ENCODE data around the gene FRMPD2. TPM values are rescaled to one million over a fixed set of nuclear protein-coding genes. Genes with fewer than 3 reads are reported as not detected.

FRMPD2 gene
- polyA plus RNA-seq, 1 of the 3 experiments (the other 2 are of a cell fraction), result 0.02 TPM

- H3K27ac ChIP-seq (ENCODE audit: low read depth in 2 of 2, low read length in 1 of 2), result no peak overlapping the region
- no peaks in the 10 kb centered on the region for H3K36me3 ChIP-seq (replicated peaks in 1 of 2; ENCODE audit: control insufficient read depth in 1 of 2, insufficient read depth in 2 of 2, low read length in 1 of 2)
- POLR2A ChIA-PET, result no interaction called here
- H3K9ac ChIP-seq, result no peak overlapping the region
- CTCF ChIA-PET, result interaction anchor here (1.0 kb wide), 1 partner anchor 9 kb away, joined by 4 read pairs; no protein-coding TSS in a partner anchor
- no peaks in the 10 kb centered on the region; the same call in 1 of the 2 replicates for H3K27me3 ChIP-seq (ENCODE audit: insufficient read depth)
- no peaks in the 10 kb centered on the region for H3K9me2 ChIP-seq
- H3K4me1 ChIP-seq (ENCODE audit: control insufficient read depth in 1 of 2, insufficient read depth in 2 of 2, low read depth in 1 of 2, low read length in 1 of 2), result no peaks in the 10 kb centered on the region; a peak in 1 of 4 replicates
- no peak for TF ChIP-seq ELF1 (IDR thresholded peaks at IDR 0.05)
- TF ChIP-seq PBX3 (IDR thresholded peaks at IDR 0.05), result no peak
- TF ChIP-seq TEAD4 (IDR thresholded peaks at IDR 0.05; ENCODE audit: borderline replicate concordance, insufficient read depth), result no peak
- TF ChIP-seq USF2 (IDR thresholded peaks at IDR 0.05; ENCODE audit: borderline replicate concordance, low read depth, low read length), result no peak
- H3K79me2 ChIP-seq (ENCODE audit: insufficient read depth), result no peaks in the 10 kb centered on the region
- no peak overlapping the region for H3K4me3 ChIP-seq (ENCODE audit: low read depth in 2 of 2, low read length in 1 of 2)
- no peak overlapping the region for H2AFZ ChIP-seq (ENCODE audit: low read depth)
- H3K9me3 ChIP-seq, result no peaks in the 10 kb centered on the region
- no peaks in the 10 kb centered on the region for H4K20me1 ChIP-seq (ENCODE audit: insufficient read depth)
- WGBS (ENCODE audit: low lambda C conversion rate), result 66% methylated on average over 7 of the region's 7 CpGs
- H3K4me2 ChIP-seq, result no peak overlapping the region
- no peaks in the 10 kb centered on the region for H3F3A ChIP-seq (replicated peaks; ENCODE audit: insufficient read depth)
- DNase-seq, result no peak
Measured at GRCh38 chr10:48299066-48299465, 24.6 kb upstream of the FRMPD2 start.

- no peak for DNase-seq
- H3K4me2 ChIP-seq, result no peak overlapping the region
- H3K4me1 ChIP-seq (ENCODE audit: control insufficient read depth in 1 of 2, insufficient read depth in 2 of 2, low read depth in 1 of 2, low read length in 1 of 2), result no peaks in the 10 kb centered on the region; a peak in 1 of 4 replicates
- H3K4me3 ChIP-seq (ENCODE audit: low read depth in 2 of 2, low read length in 1 of 2), result no peak overlapping the region
- no peak overlapping the region for H3K27ac ChIP-seq (ENCODE audit: low read depth in 2 of 2, low read length in 1 of 2)
- WGBS (ENCODE audit: low lambda C conversion rate), result 60% methylated on average over 4 of the region's 4 CpGs
- POLR2A ChIA-PET, result no interaction called here
- CTCF ChIA-PET, result interaction anchor here (1.0 kb wide), 1 partner anchor 18 kb away, joined by 3 read pairs; no protein-coding TSS in a partner anchor
- no peaks in the 10 kb centered on the region for H3F3A ChIP-seq (replicated peaks; ENCODE audit: insufficient read depth)
- H4K20me1 ChIP-seq (ENCODE audit: insufficient read depth), result no peaks in the 10 kb centered on the region
- no peaks in the 10 kb centered on the region for H3K9me2 ChIP-seq
- H3K27me3 ChIP-seq (ENCODE audit: insufficient read depth), result no peaks in the 10 kb centered on the region; the same call in 1 of the 2 replicates
- H3K9ac ChIP-seq, result no peak overlapping the region
- no peaks in the 10 kb centered on the region for H3K36me3 ChIP-seq (replicated peaks in 1 of 2; ENCODE audit: control insufficient read depth in 1 of 2, insufficient read depth in 2 of 2, low read length in 1 of 2)
- no peak overlapping the region for H2AFZ ChIP-seq (ENCODE audit: low read depth)
- no peaks in the 10 kb centered on the region for H3K79me2 ChIP-seq (ENCODE audit: insufficient read depth)
- H3K9me3 ChIP-seq, result no peaks in the 10 kb centered on the region
- TF ChIP-seq RCOR1 (IDR thresholded peaks at IDR 0.05; ENCODE audit: low read length), result no peak
- no peak for TF ChIP-seq NRF1 (IDR thresholded peaks at IDR 0.05; ENCODE audit: low read depth, low read length)
- TF ChIP-seq MEF2A (IDR thresholded peaks at IDR 0.05; ENCODE audit: borderline replicate concordance, low read depth), result no peak
- no peak for TF ChIP-seq FOXM1 (IDR thresholded peaks at IDR 0.05; ENCODE audit: low read depth)
- no peak for TF ChIP-seq FOSL2 (IDR thresholded peaks at IDR 0.05; ENCODE audit: borderline replicate concordance, low read depth)
- no peak for TF ChIP-seq EZH2phosphoT487 (IDR thresholded peaks at IDR 0.05; ENCODE audit: borderline replicate concordance, low read depth)
- no peak for TF ChIP-seq JUND (IDR thresholded peaks at IDR 0.05)
- no peak for TF ChIP-seq GABPA (IDR thresholded peaks at IDR 0.05; ENCODE audit: low read depth)
- no peak for TF ChIP-seq REST (IDR thresholded peaks at IDR 0.05; ENCODE audit: low read depth, low read length)
- no peak for TF ChIP-seq FOXJ3 (CRISPR knock-in tag; IDR thresholded peaks at IDR 0.05)
- TF ChIP-seq ZBTB33 (IDR thresholded peaks at IDR 0.05; ENCODE audit: borderline replicate concordance, low read depth), result no peak
- no peak for TF ChIP-seq GATA2 (CRISPR knock-in tag; IDR thresholded peaks at IDR 0.05)
- no peak for TF ChIP-seq TEAD4 (IDR thresholded peaks at IDR 0.05; ENCODE audit: borderline replicate concordance, insufficient read depth)
- TF ChIP-seq EP300 (IDR thresholded peaks at IDR 0.05; ENCODE audit: borderline replicate concordance in 1 of 2, low read depth in 1 of 2, low read length in 1 of 2), result no peak
- no peak for TF ChIP-seq RFX5 (IDR thresholded peaks at IDR 0.05; ENCODE audit: low read length)
- no peak for TF ChIP-seq IRF3 (IDR thresholded peaks at IDR 0.05; ENCODE audit: low read depth, low read length)
Measured at GRCh38 chr10:48296576-48297098, 22.1 kb upstream of the FRMPD2 start.
